ENCODE data around the gene SNX21.

GRCh38 chr20:45792317-45793118, 41.1 kb upstream of the SNX21 start:
- TF ChIP-seq CTCF (IDR thresholded peaks at IDR 0.05) (no peak), POLR2AphosphoS5 (IDR thresholded peaks at IDR 0.05; ENCODE audit: low read depth, low read length) (no peak)

Data from Panc1 (cell line).